Fibroblast of villous mesenchyme (primary cell): Measurements from ENCODE around the gene TMEM201. TPM values are rescaled to one million over a fixed set of nuclear protein-coding genes. Genes with fewer than 3 reads are reported as not detected.

ENCODE experiments used
- DNase-seq: peaks from one replicate; pipeline ENCODE4 v3.0.0-alpha.2; 2010; ENCODE audit warnings: low read depth
- H3K4me3 ChIP-seq: 2 replicates; pipeline ENCODE4 v1.5.1; 2011; ENCODE audit warnings: low read depth, mild to moderate bottlenecking, low read length
- CTCF ChIP-seq: IDR thresholded peaks from 2 replicates; pipeline ENCODE4 v1.5.1; 2012; ENCODE audit warnings: low read depth, mild to moderate bottlenecking, low read length; ENCODE audit not compliant: insufficient read depth
- total RNA-seq: library from RNA; depleted of rRNA; stranded (reverse); fragments of >200 nt; gene quantifications from 2 replicates; pipeline ENCODE4 v1.2.3, GENCODE V29; 2012

The TMEM201 gene
- total RNA-seq, 1 donor, result 6.9 TPM

GRCh38 chr1:9576903-9577302, 11.8 kb upstream of the TMEM201 start:
- no peak for TF ChIP-seq CTCF
- DNase-seq, result no peak
- H3K4me3 ChIP-seq, result no peak overlapping the region

GRCh38 chr1:9577423-9577822, 11.3 kb upstream of the TMEM201 start:
- H3K4me3 ChIP-seq, result no peak overlapping the region
- no peak for TF ChIP-seq CTCF
- DNase-seq, result no peak

- no peak overlapping the region for H3K4me3 ChIP-seq
- DNase-seq, result no peak
- no peak for TF ChIP-seq CTCF
Observed at GRCh38 chr1:9580942-9581341, 7.8 kb upstream of the TMEM201 start.

GRCh38 chr1:9586147-9586766, 2.5 kb upstream of the TMEM201 start:
- DNase-seq, result no peak
- no peak for TF ChIP-seq CTCF
- no peak overlapping the region for H3K4me3 ChIP-seq

GRCh38 chr1:9589144-9589718, 520 bp downstream of the TMEM201 start:
- peak overlapping the region; percentile 55 for H3K4me3 ChIP-seq
- no peak for TF ChIP-seq CTCF
- peak; percentile 48 for DNase-seq

- peak; percentile 8 for DNase-seq
- no peak for TF ChIP-seq CTCF
- H3K4me3 ChIP-seq, result peak overlapping the region; percentile 55
Observed at GRCh38 chr1:9589719-9590157, 1.0 kb downstream of the TMEM201 start.

GRCh38 chr1:9590201-9590600, 1.5 kb downstream of the TMEM201 start:
- no peak overlapping the region for H3K4me3 ChIP-seq
- DNase-seq, result no peak
- no peak for TF ChIP-seq CTCF
